GM10248 (cell line): ENCODE measurements around the gene BRPF3.

Experiments used
- CTCF ChIA-PET: fragments of 300-600 bp; sonication (Branson Sonifier 250); formaldehyde crosslinking; extraction: SDS; loops from one replicate; lab custom pipeline; 2021; ENCODE audit warnings: antibody characterized with exemption; lab: Yijun Ruan, JAX
- POLR2A ChIA-PET: fragments of 350-650 bp; sonication (Branson Sonifier 250); formaldehyde crosslinking; extraction: SDS; loops from one replicate; lab custom pipeline; 2020; ENCODE audit warnings: antibody characterized with exemption; lab: Yijun Ruan, JAX
- DNase-seq: peaks from one replicate; pipeline ENCODE4 v3.0.0; 2012; ENCODE audit errors: extremely low spot score
- CTCF ChIP-seq: IDR thresholded peaks from 2 replicates; pipeline ENCODE4 v1.5.1; 2012; ENCODE audit warnings: mild to moderate bottlenecking, low read depth; ENCODE audit errors: extremely low read depth, missing control alignments, control extremely low read depth

The BRPF3 gene

DNA sequence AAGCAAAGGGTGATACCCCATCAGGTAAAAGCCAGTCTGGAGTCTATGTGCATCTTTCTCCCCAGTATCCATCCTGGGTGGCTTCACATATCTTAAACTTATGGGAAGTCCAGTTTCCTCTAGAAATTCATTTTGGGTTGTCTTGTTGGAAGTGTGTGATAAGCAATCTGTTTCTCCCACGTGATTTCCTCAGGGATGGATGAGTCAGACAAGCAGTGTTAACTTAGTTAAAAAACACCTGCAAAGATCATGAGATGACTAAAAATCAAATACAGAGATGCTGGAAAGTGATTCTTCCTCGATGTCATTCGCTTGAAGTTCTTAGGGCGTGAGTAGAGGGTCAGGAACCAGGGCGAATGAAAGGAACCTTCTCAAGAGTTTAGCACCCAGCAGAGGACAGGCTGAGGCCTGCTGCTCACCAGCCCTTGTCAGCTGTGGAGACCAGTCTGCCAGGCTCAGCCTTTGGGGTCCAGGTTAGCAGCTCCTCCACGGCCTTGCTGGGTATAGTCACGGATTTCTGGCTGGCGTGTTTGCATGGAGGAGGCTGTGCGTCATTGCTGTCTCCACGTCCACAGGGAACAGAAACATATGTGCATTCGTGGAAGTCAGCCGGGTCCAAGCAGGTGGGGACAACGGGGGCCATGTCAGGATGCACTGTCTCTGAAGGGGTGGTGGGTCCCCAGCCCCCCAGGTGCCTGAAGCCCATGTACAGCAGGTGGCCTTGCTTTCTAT lies 70.5 kb downstream of the BRPF3 start:
- no peak for TF ChIP-seq CTCF
- no peak for DNase-seq
- ChIA-PET POLR2A (no interaction called here), CTCF (interaction anchor here (1.5 to 2.0 kb wide), 2 partner anchors 14 to 36 kb away, joined by 4 read pairs; no protein-coding TSS in a partner anchor)

GRCh38 chr6:36267731-36268477 lies 71.4 kb downstream of the BRPF3 start:
- TF ChIP-seq CTCF = no peak
- CTCF ChIA-PET = interaction anchor here (0.9 to 2.0 kb wide), 3 partner anchors 13 to 35 kb away, joined by 3 to 4 read pairs (median 4); no protein-coding TSS in a partner anchor

GRCh38 chr6:36268478-36269275 lies 72.1 kb downstream of the BRPF3 start:
- no peak for TF ChIP-seq CTCF
- no peak for DNase-seq
- CTCF ChIA-PET = interaction anchor here (0.9 to 2.0 kb wide), 3 partner anchors 12 to 34 kb away, joined by 3 to 4 read pairs (median 4); no protein-coding TSS in a partner anchor
- POLR2A ChIA-PET = no interaction called here

More at GRCh38 chr6:36267731-36268477, 71.4 kb downstream of the BRPF3 start:
- POLR2A ChIA-PET = no interaction called here
- no peak for DNase-seq

DNA sequence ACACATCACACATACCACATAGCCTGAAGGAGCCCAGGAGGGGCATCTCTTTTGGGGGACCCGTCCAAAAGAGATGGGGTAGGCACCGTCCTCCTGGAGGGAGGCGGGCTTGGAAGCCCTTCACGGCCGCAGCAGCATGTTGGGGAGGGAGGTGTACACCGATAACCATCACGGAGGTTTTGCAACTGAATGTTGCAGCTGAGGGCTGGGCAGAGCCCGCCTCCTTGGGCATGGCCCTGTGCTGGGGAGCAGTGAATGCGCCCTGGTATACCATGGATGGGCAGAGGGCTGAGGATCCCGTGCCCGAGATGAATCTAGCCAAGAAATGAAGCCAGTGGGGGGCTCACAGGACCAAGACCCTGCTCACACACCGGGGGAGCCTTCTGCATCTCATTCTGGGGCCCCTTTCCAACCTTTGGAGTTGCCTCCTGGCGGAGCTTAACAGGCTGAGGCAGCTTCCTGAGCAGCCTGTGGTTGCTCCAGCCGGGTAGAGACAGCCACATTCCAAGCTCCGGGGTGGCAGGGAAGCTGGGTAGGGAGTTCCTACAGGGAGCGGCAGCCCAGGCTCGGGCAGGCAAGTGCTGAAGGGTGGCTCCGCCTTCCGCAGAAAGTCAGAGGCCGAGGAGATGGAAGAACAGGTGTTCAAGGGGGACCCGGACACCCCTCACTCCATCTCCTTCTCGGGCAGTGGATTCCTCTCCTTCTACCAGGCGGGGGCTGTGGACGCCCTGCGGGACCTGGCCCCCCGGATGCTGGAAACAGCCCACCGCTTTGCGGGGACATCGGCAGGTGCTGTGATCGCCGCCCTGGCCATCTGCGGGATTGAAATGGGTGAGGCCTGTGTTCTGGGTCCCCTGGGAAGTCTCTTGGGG lies 73.5 kb downstream of the BRPF3 start, which contains the start of gene PNPLA1:
PNPLA1 (plus strand) TSS at position 227 of the 872 bp plus-strand sequence; CDS start at position 627, 400 bp downstream.
- no peak for TF ChIP-seq CTCF
- no peak for DNase-seq
- ChIA-PET POLR2A (no interaction called here), CTCF (interaction anchor here (2.0 kb wide), 1 partner anchor 13 kb away, joined by 5 read pairs; no protein-coding TSS in a partner anchor)

GRCh38 chr6:36272234-36272633 lies 75.7 kb downstream of the BRPF3 start:
- ChIA-PET POLR2A (no interaction called here), CTCF (interaction anchor here (0.8 to 2.1 kb wide), 4 partner anchors 9 to 15 kb away, joined by 3 to 5 read pairs (median 4); no protein-coding TSS in a partner anchor)
- no peak for DNase-seq
- no peak for TF ChIP-seq CTCF
